Glutamatergic neuron (in vitro differentiated cells): Measurements from ENCODE around the gene KIRREL1. TPM values are rescaled to one million over a fixed set of nuclear protein-coding genes. Genes with fewer than 3 reads are reported as not detected.

Source experiments
- DNase-seq: peaks from one replicate; pipeline ENCODE4 v3.0.0; 2022
- H3K27ac Mint-ChIP-seq: one replicate; pipeline ENCODE4 v1.8.0; 2020; ENCODE audit warnings: mild to moderate bottlenecking, mixed read lengths, inconsistent platforms; ENCODE audit not compliant: unreplicated experiment
- H3K27me3 Mint-ChIP-seq: one replicate; pipeline ENCODE4 v1.8.0; 2020; ENCODE audit warnings: mild to moderate bottlenecking, moderate library complexity, mixed read lengths, inconsistent platforms; ENCODE audit not compliant: unreplicated experiment
- H3K36me3 Mint-ChIP-seq: one replicate; pipeline ENCODE4 v1.8.0; 2020; ENCODE audit warnings: mild to moderate bottlenecking, mixed read lengths, inconsistent platforms; ENCODE audit not compliant: unreplicated experiment
- H3K4me1 Mint-ChIP-seq: one replicate; pipeline ENCODE4 v1.8.0; 2020; ENCODE audit warnings: mild to moderate bottlenecking, low read depth, mixed read lengths, inconsistent platforms; ENCODE audit not compliant: unreplicated experiment
- H3K4me3 Mint-ChIP-seq: one replicate; pipeline ENCODE4 v1.8.0; 2020; ENCODE audit warnings: mild to moderate bottlenecking, mixed read lengths, inconsistent platforms; ENCODE audit not compliant: unreplicated experiment
- H3K9me3 Mint-ChIP-seq: one replicate; pipeline ENCODE4 v1.8.0; 2020; ENCODE audit warnings: mild to moderate bottlenecking, moderate library complexity, mixed read lengths, inconsistent platforms; ENCODE audit not compliant: unreplicated experiment
- CTCF ChIP-seq: fragments of 200-600 bp; sonication (generic); IDR thresholded peaks from one replicate; pipeline ENCODE4 v1.5.0; 2021; ENCODE audit not compliant: partially characterized antibody, unreplicated experiment
- long read RNA-seq: library from polyadenylated mRNA; unstranded; transcript quantifications from one replicate; pipeline ENCODE4 v2.0.0, GENCODE V29; 2020; ENCODE audit not compliant: unreplicated experiment
- total RNA-seq: library from RNA; stranded (reverse); fragmentation: NEBNext Ultra II Directional; extraction: Animal tissue kit (Norgen Biotek cat#: 25700); gene quantifications from one replicate; pipeline ENCODE4 v1.2.1, GENCODE V29; 2021; ENCODE audit not compliant: unreplicated experiment

The KIRREL1 gene
- total RNA-seq, result 8.1 TPM
- long read RNA-seq, partial matches to known transcripts, result 0 of 1 reads
- long read RNA-seq, other reads (novel, unspliced or antisense), result 1 of 1 reads

- Mint-ChIP-seq H3K9me3 (peaks cover 6% of the 10 kb centered on the region), H3K27ac (no peak within 1 kb of the TSS), H3K4me1 (peaks cover 14% of the 10 kb centered on the region), H3K4me3 (peak within 1 kb of the TSS; percentile 88), H3K36me3 (no peaks in the 10 kb centered on the region), H3K27me3 (peaks cover 15% of the 10 kb centered on the region)
- DNase-seq, result no peak
- no peak for TF ChIP-seq CTCF
Observed at GRCh38 chr1:157993147-157993917, at the start of gene KIRREL1. TSS of gene KIRREL1 (plus strand) at chr1:157993645. CDS start at chr1:157993677, 32 bp downstream.

- H3K27ac Mint-ChIP-seq, result no peak overlapping the region
- H3K4me1 Mint-ChIP-seq, result no peaks in the 10 kb centered on the region
- TF ChIP-seq CTCF, result no peak
- no peak overlapping the region for H3K4me3 Mint-ChIP-seq
- H3K36me3 Mint-ChIP-seq, result no peaks in the 10 kb centered on the region
- H3K27me3 Mint-ChIP-seq, result no peaks in the 10 kb centered on the region
- no peak for DNase-seq
- H3K9me3 Mint-ChIP-seq, result peaks cover 2% of the 10 kb centered on the region
Observed at GRCh38 chr1:157944663-157945280, 48.7 kb upstream of the KIRREL1 start.

GRCh38 chr1:157948312-157949073, 45.0 kb upstream of the KIRREL1 start:
- Mint-ChIP-seq H3K4me3 (no peak overlapping the region), H3K36me3 (no peaks in the 10 kb centered on the region), H3K27ac (no peak overlapping the region), H3K27me3 (no peaks in the 10 kb centered on the region), H3K9me3 (peaks cover 2% of the 10 kb centered on the region), H3K4me1 (no peaks in the 10 kb centered on the region)
- DNase-seq, result peak; percentile 29
- no peak for TF ChIP-seq CTCF

GRCh38 chr1:157949074-157949354, 44.4 kb upstream of the KIRREL1 start:
- no peak overlapping the region for H3K4me3 Mint-ChIP-seq
- no peak for TF ChIP-seq CTCF
- H3K4me1 Mint-ChIP-seq, result no peaks in the 10 kb centered on the region
- DNase-seq, result no peak
- no peaks in the 10 kb centered on the region for H3K27me3 Mint-ChIP-seq
- peaks cover 2% of the 10 kb centered on the region for H3K9me3 Mint-ChIP-seq
- no peak overlapping the region for H3K27ac Mint-ChIP-seq
- H3K36me3 Mint-ChIP-seq, result no peaks in the 10 kb centered on the region
